ENCODE measurements around the gene NKX2-4.

Gene NKX2-4

GRCh38 chr20:21357844-21358243, 39.5 kb downstream of the NKX2-4 start:
- Histone ChIP-seq H3K9me3 (replicated peaks in 1 of 11) (no peaks in the 10 kb centered on the region), H3K4me1 (peaks cover 0 to 39% (median 19%) of the 10 kb centered on the region in 10 experiments; a peak in 15 of 20 replicates), H3K9ac (no peak overlapping the region), H3K27ac (no peak overlapping the region), H3K4me2 (no peak overlapping the region), H3K27me3 (no peaks in the 10 kb centered on the region), H3K36me3 (peaks cover 80 to 98% (median 86%) of the 10 kb centered on the region in 11 experiments), H4K20me1 (peaks cover under 1 to 51% (median 21%) of the 10 kb centered on the region in 11 experiments; a peak in 15 of 22 replicates), H3K4me3 (no peak overlapping the region)
- no peak for TF ChIP-seq Cebpa-rat (IDR thresholded peaks at IDR 0.05)

- no peak for TF ChIP-seq Cebpa-rat (IDR thresholded peaks at IDR 0.05)
- H3K4me3 ChIP-seq = no peak overlapping the region
- no peak overlapping the region for H3K9ac ChIP-seq
- no peak overlapping the region for H3K27ac ChIP-seq
- peaks cover 0 to 25% (median 15%) of the 10 kb centered on the region in 10 experiments; a peak in 15 of 20 replicates for H3K4me1 ChIP-seq
- H4K20me1 ChIP-seq = peaks cover 0 to 45% (median 19%) of the 10 kb centered on the region in 11 experiments; a peak in 15 of 22 replicates
- no peak overlapping the region for H3K4me2 ChIP-seq
- H3K27me3 ChIP-seq = no peaks in the 10 kb centered on the region
- H3K9me3 ChIP-seq (replicated peaks in 1 of 11) = no peaks in the 10 kb centered on the region
- H3K36me3 ChIP-seq = peaks cover 83 to 98% (median 88%) of the 10 kb centered on the region in 11 experiments
These were observed 40.9 kb downstream of the NKX2-4 start for GRCh38 chr20:21356386-21356785.

DNA sequence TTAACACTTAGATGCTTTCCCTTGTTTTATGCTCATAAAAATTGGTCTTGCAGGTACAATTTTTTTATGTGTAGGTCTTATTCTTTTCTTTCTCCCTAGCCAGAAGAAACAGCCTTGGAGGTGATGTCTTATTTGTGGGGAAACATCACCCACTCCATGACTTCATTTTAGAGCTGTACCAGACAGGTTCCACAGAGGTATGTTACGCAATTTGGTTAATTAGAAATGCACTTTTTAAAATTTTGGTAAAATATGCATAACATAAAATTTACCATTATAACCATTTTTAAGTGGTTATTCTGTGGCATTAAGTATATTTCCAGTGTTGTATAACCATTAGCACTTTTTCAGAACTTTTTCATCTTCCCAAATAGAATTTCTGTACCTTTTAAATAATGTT, 41.3 kb downstream of the NKX2-4 start:
- no peak for TF ChIP-seq Cebpa-rat (IDR thresholded peaks at IDR 0.05)
- Histone ChIP-seq H3K9ac (no peak overlapping the region), H3K36me3 (peaks cover 83 to 98% (median 91%) of the 10 kb centered on the region in 11 experiments), H3K9me3 (replicated peaks in 1 of 11) (no peaks in the 10 kb centered on the region), H3K4me1 (peaks cover 0 to 21% (median 11%) of the 10 kb centered on the region in 10 experiments; a peak in 15 of 20 replicates), H3K27me3 (no peaks in the 10 kb centered on the region), H3K4me3 (no peak overlapping the region), H3K4me2 (no peak overlapping the region), H4K20me1 (peaks cover 0 to 43% (median 15%) of the 10 kb centered on the region in 11 experiments; a peak in 15 of 22 replicates), H3K27ac (no peak overlapping the region)

GRCh38 chr20:21353236-21353635, 44.1 kb downstream of the NKX2-4 start:
- Histone ChIP-seq H3K4me1 (no peaks in the 10 kb centered on the region), H3K36me3 (peaks cover 88 to 98% (median 95%) of the 10 kb centered on the region in 11 experiments)

GRCh38 chr20:21352703-21353102, 44.6 kb downstream of the NKX2-4 start:
- no peak overlapping the region for H3K9ac ChIP-seq

More at GRCh38 chr20:21353236-21353635, 44.1 kb downstream of the NKX2-4 start:
- Histone ChIP-seq H3K27me3 (no peaks in the 10 kb centered on the region), H4K20me1 (peaks cover 0 to 32% (median 8%) of the 10 kb centered on the region in 11 experiments; a peak in 13 of 22 replicates), H3K9me3 (replicated peaks in 1 of 11) (no peaks in the 10 kb centered on the region), H3K4me3 (no peak overlapping the region), H3K27ac (no peak overlapping the region), H3K4me2 (no peak overlapping the region), H3K9ac (no peak overlapping the region)
- TF ChIP-seq Cebpa-rat (IDR thresholded peaks at IDR 0.05) = no peak

More at GRCh38 chr20:21352703-21353102, 44.6 kb downstream of the NKX2-4 start:
- Histone ChIP-seq H3K4me3 (no peak overlapping the region), H3K9me3 (replicated peaks in 1 of 11) (no peaks in the 10 kb centered on the region), H3K27me3 (no peaks in the 10 kb centered on the region), H3K4me2 (no peak overlapping the region), H3K36me3 (peaks cover 89 to 98% (median 95%) of the 10 kb centered on the region in 11 experiments), H3K4me1 (no peaks in the 10 kb centered on the region), H3K27ac (no peak overlapping the region), H4K20me1 (peaks cover 0 to 34% (median 8%) of the 10 kb centered on the region in 11 experiments; a peak in 13 of 22 replicates)
- TF ChIP-seq Cebpa-rat (IDR thresholded peaks at IDR 0.05) = no peak
